SKM-1 (cell line): Measurements from ENCODE around the gene MEPE.
A peak's percentile ranks its signal among the peaks of the same experiment; 100 is the strongest.

Experiments used
- DNase-seq: peaks from one replicate; lab custom pipeline; 2025; ENCODE audit not compliant: unreplicated experiment; lab: John Stamatoyannopoulos, UW

Gene MEPE

DNA sequence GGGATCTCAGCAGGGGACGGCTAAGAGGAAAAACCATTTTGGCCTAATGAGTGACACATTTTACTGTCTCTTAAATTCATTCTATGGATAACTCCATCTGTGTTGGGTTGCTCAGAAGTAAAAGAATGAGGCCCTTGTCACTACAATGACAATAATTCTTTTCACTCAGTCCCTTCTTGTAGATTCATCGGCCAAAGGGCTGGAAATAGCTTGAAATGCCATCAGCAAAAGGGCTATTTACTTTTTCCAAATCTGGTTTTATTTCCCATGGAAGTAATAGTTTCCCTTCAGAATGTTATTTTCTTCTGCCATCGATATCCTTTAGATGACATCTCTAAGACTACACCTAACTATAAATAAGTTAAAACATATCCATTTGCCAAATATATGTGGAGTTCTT is 7.4 kb downstream of the MEPE start:
- no peak for DNase-seq

DNA sequence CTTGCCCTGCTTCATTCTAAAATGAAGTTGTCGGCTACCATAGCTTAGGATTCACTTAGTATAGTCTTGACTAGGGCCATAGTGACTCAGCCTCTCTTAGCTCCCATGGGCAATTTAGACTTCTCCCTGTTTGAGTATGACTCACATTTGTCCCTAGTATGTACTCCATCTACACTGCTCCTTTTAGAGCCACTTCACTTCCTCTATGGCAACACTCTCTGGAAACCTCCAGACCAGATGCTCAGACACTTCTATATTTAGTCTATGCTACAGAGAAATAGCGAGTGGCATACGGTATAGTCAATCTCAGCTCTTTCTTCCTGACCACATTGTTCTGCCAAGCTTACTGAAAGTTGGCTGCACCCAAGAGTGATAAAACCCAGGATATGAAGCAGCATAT is 11.2 kb downstream of the MEPE start:
- DNase-seq: peak; percentile 94

DNA sequence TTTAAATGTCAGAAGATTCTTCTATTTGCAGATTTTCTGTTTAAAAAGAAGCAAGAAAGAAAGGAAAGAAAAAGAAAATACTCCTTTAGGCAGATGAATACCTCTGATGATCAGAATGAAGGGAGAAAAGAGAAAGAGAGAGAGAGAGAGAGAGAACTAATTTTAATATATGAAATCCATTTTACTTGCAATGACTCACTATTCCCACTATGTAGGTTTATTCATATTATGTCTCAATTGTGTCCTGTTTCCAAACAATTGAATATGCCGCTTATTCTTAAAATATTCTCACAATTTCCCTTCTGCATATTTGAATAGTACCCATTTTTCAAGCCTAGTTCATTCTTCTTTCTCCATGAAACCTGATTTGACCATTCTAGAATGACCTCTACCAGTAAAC is 11.7 kb downstream of the MEPE start:
- no peak for DNase-seq

DNA sequence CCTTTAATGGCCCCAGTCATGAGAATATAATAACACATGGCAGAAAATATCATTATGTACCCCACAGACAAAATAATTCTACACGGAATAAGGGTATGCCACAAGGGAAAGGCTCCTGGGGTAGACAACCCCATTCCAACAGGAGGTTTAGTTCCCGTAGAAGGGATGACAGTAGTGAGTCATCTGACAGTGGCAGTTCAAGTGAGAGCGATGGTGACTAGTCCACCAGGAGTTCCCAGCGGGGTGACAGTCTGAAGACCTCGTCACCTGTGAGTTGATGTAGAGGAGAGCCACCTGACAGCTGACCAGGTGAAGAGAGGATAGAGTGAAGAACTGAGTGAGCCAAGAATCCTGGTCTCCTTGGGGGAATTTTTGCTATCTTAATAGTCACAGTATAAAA is 13.5 kb downstream of the MEPE start:
- DNase-seq: no peak

DNA sequence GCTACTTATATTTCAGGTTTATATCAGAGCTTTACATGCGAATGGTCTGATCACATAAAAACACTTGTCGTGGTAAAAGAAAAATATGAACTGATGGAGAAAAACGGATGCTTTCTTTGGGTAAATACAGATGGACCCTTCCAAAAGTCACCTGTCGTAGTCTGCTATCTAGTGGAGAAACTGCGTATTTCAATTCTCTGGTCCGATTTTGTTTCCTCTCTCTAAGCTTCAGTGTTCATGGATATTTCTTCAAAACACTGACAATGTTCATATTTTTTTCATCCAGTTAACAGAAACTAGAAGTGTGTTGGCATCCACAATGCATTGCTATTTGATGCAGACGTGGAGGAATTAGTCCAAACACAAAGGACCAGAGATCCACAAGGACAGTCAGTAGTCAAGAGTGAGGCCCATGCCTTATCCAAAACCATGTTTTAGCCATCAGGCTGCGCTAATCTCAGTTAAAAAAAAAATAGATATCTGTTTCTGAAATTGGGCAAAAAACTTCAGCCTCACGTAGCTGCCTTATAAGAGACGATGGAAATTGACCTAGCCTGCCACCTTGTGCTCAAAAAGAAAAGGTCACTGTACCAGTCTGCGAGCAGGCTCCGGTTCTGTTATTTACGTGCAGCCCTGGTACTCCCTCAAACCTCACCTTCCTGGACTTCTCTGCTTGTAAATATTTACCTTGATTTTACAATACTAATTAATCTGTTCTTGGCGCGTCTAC is 16.0 kb downstream of the MEPE start:
- DNase-seq: peak; percentile 73

DNA sequence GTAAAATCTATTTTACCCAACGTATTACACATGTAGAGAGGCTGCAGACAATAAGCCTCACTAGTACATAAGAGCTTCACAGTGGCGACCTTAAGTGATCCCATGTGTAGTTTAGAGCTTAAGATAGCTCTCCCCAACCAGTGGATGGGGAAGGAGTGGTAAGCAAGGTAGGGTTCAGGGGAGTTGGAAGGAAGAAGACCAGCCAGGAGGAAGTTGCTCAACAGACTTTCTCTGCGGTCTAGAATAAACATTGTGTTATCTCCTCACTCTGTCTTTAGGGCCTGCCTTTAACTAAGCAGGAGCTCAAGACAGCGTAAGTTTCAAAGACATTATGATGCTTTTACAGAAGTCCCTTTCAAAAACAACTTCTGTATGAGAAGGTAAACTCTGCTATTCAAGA is 16.8 kb downstream of the MEPE start:
- peak; percentile 95 for DNase-seq

DNA sequence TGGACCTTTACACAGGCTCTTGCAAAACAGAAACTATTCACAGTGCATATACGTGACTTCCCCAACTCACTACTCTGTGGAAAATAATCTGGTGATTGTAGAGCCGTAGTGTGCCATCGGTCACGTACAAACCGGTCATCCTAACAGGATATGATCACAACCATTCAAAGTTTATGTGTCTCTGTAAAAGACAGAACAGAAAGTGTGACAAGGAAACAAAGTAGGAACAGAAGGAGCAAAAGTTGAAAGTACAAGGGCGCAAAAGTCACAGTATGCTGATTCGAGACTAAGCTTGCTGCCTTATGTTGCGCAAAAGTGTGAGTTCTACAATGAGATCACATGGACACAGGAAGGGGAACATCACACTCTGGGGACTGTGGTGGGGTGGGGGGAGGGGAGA is 18.6 kb downstream of the MEPE start:
- peak; percentile 85 for DNase-seq

DNA sequence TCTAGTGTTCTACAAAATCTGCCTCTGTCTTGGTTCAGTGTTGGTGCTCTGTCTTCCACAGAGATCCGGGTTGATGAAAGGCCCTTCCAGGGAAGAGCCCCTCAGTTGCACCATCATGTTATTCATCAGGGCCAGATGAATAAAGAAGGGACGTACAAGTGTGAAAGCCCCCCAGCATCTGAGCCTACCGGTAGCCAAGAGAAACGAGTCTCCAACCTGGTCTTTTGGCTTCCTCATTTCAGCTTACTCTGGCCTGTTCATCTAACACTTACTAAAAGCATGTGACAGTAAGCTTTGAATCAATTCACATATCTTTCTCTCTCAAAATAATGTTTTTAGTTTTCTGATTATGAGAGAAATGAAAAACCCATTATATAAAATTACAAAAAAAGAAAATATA is 19.2 kb downstream of the MEPE start:
- DNase-seq: peak; percentile 21

DNA sequence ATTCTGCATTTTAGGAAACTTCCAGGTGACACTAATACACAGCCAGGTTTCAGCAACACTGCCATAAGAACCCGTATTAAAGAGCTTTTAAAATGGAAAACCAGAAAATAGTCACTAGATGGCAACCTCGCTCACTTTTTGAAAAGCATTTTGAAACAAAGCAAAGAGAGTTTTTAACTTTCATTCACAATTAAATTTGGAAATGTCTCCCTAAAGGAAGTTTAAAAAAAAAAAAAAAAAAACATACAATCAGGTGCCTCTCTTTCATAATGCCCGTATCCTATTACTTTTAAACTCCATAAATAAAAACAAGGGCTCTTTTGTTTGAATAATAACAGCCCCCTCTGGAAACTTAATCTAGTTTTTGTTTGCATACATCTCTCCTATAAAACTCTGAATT is 20.3 kb downstream of the MEPE start:
- peak; percentile 55 for DNase-seq

DNA sequence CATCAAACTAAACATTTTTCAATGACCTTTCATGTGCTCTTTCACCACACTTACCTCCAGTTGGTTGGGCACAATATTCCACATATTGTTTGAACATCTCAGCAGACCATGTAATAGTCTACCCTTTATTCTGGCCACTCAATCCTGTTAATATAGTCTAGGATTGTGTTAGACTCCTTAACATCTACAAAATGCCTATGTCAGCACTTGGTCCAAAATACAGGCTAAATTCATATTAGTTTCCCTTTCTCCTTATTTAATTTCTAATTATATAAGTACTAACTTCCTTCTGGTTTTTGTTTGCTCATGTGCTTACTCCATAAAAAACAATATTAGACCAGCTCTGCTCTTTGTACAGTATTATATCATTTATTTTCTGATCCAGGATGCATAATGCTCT is 21.1 kb downstream of the MEPE start:
- no peak for DNase-seq

DNA sequence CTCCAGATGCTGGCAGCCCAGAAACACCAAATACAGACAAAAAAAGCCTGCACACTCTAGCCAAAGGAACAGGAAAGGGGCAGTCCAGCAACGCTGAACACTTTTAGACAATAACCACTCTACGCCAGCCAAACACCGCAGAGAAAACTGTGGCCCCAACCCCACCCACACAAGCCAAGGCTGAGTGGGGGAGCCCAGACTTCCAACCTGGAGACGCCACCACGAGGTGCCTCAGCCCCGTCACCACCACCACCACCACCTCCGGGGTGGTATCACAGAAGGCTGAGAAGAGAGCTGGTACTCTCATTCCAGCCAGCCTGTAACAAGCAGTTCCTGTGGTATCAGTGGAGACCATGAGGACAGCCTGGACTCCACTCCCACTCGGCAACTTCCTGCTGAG is 22.8 kb downstream of the MEPE start:
- DNase-seq: no peak

DNA sequence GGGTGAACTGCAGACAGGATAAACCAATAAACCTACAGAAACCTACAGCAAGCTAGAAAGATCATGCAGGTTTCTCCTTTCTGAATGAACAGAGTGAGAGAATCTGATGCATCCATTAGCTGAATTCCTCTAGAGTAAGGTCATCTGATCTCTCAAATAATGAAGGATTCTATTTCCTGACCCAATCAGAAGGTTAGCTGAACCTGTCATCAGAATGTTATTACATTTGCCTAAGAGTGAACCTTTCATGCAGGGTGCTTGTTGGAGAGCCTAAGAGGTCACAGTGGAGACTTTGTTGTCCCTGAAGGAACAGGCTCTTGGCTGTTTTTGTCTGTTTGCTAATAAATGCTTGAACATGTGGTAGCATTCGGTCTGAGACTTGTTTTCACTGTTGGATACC is 24.0 kb downstream of the MEPE start:
- no peak for DNase-seq

DNA sequence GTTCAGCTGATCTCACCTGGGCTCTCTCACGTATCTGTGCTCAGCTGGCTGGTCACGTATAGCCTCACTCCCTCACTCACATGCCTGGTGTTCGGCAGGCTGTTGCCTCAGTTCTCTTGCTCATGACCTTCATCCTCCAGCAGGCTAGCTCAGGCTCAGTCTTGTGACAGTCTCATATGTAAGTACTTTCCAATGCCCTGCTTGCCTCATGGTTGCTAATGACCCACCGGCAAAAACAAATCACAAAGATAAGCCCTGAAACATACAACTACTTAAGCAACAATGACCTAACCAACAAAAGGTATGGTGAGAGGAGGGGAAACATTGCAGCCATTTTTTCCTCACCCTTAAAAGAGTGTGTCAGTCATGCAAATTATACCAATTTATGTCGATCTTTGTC is 25.0 kb downstream of the MEPE start:
- DNase-seq: no peak

DNA sequence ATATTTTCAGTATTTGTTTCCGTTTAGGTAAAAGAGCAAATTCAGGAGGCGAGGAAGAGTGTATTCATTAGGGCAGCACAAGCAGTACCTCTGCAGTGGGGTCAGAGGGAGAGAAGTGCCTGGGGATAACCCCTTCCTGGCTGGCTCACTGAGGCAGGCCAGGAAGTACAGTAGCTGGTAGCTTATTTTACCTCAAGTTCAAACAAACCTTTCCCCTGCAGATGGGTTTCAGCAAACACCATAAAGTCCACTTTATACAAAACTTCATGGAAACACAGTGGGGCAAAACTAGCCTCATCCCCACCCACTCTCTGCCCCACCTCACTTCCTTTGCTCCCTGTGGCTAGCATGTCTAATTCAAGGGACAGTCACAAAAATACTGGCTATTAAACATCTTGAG is 29.5 kb downstream of the MEPE start:
- DNase-seq: no peak

DNA sequence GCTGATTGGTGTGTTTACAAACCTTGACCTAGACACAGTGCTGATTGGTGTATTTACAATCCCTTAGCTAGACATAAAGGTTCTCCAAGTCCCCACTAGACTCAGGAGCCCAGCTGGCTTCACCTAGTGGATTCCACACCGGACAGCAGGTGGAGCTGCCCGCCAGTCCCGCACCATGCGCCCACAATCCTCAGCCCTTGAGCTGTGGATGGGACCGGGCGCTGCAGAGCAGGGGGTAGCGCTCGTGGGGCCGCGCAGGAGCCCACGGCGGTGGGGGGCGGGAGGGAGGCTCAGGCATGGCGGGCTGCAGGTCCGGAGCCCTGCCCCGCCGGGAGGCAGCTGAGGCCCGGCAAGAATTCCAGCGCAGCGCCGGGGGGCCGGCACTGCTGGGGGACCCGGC is 30.7 kb downstream of the MEPE start:
- DNase-seq: no peak

DNA sequence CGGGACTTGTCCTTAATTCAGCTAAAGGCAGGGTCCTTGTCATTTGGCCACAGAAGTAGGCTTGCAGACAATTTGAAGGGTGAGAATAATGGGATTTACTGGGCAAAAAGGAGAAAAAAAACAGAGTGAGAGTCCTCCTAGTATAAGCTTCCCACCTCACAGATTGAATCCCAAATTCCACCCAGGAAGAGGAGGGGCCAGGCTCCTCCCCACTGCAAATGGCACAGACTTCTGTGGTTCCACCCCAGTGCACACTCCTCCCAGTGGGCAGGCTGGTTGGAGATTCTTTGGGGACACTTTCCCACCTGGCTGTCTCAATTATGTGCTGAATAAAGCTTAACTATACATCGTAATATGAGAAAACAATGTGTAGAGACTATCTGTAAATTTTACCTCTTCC is 31.6 kb downstream of the MEPE start:
- DNase-seq: no peak

DNA sequence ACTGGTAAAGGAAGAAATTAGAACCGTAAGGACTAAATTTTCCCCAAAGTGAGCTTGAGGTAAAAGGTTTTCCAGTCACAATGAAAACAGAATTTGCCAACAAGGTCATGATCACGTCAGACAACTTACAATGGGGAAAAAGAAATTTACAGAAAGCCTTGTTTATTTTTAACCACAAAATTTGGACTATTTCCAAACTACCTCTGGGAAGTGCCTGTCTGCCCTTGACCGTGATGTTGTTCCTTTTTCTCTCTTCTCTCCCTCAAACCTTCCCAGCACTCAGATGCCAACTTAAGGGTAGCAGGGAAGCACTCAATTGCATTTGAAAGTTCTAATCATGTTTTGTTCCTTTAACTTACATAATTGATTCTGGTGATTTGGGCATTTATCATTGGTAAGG is 32.5 kb downstream of the MEPE start:
- DNase-seq: no peak

DNA sequence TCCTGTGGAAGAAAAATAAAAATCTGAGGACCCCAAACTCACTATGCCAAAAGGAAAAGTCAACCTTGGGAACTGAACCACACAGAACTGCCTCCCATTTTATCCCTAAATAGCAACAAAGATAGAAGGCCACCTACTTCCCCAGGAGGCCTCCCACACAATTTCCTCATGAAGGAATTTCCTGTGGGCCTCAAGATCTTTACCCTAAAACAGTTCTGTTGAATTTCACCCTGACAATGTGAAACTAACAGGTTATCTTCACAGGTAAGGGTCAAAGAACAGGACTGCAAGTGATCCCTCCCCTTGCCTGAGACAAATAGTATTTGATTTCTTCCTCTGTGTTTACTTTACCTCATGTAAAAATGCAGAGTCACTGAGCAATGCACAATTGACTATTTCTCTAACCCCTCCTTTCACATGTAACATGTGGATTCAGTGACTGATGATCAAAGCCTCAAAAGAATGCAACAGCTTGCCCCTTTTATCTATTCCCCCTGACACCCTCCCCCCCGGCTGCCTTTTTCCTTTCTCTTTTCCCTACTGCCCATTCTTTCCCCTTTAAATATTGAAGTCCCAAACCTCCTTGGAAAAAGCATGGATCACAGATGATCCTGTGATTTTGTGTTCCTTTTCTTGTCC is 33.3 kb downstream of the MEPE start:
- DNase-seq: no peak

DNA sequence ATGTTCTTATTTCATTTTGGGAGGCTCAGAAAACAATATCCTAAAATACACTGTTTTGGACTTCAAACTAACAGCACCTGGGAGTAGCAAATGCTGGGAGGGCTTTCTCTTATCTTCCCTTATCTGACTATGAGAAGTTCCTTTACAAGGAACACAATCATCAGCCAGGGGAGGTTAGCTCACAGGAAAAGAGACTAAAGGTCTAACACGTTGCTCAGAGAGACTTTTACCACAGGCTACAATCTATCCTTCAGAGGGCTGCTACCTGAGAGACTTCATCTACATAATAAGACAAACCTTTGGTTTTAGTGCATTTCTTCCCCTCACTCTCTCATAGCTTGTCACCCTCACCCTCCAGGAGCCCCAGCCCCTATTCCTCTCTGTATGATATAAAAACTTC is 35.8 kb downstream of the MEPE start:
- DNase-seq: no peak

DNA sequence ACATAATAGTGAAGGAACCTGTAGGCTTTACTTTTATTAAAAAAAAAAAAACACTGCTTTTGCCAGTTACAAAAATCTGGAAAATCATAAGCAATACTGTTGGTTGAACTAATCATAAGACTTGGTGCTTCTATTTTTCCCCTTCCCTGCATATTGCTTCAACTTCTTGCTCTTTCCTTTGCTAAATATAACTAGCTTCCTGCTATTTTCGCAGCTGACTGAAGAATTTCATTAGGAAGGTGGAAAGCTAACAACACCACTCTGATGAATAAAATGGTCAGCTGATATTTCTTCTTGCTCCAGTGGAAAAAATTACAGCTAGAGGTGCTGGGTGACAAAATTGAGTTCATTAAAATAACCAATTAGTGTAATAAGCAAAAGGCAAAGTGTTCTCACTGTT is 39.3 kb downstream of the MEPE start:
- DNase-seq: no peak

DNA sequence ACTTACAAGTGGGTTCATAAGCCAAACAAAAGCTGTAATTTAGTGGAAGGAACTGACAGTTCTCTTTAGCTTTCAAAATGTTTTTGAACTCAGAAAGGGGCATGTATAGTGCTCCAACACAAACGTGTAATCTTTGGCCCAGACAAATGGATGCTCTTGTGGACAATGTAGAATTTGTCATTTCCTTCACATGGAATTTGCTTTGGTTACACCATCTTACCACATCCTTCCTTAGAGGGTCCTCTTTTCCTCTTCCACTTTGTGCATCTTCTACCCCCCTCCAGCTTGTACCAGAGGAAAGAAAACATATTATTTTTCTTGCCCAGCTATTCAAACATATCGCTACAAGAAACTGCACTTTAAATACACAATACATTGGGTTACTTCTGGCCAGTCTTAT is 42.4 kb downstream of the MEPE start:
- DNase-seq: no peak

DNA sequence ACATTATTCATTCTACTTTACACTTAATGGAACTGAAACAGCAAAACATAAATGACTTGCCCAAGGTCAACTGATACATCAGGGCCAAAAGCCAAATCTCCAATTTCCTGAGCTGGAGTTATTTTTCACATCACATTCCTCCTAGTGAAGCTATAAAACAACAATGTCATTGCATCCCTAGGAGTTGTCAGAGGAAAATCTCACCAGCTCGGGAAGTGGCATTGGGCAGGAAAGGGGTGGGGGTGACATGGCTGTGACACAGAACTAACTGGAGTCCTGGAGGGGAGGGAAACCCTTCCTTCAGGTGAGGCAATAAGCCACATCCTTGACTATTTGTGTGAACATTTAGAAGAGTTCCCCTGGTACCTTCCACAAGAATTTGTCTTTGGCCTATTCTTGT is 47.3 kb downstream of the MEPE start:
- no peak for DNase-seq

DNA sequence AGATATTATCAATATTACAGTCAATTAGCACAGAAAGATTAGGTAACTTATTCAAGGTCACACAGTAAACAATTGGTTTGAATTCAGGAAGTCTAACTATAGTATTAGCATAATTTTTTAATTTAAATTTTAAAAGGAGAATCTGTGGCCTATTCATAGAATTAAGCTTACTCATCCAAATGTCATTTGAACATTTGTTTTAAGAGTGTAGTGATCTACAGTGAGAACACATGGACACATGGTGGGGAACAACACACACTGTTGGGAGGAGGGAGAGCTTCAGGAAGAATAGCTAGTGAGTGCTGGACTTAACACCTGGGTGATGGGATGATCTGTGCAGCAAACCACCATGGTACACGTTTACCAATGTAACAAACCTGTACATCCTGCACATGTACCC is 48.3 kb downstream of the MEPE start:
- no peak for DNase-seq
